DND-41 (cell line): ENCODE data around the gene SAMD9.

Experiments
- ATAC-seq: fragments of 200-7000 bp; cut with Tn5 transposase; 3 replicates; pipeline ENCODE4 v1.9.1; 2021; ENCODE audit warnings: low read depth; ENCODE audit not compliant: insufficient read depth
- DNase-seq: peaks from one replicate; pipeline ENCODE4 v3.0.0-alpha.2; 2020
- H2AFZ ChIP-seq: 2 replicates; pipeline ENCODE4 v1.6.0; 2012; ENCODE audit warnings: low read depth, low read length
- H3K27ac ChIP-seq: 2 replicates; pipeline ENCODE4 v1.5.1; 2012; ENCODE audit warnings: low read length, inconsistent platforms
- H3K27me3 ChIP-seq: fragments of 200-600 bp; sonication (generic); 2 replicates; pipeline ENCODE4 v1.6.0; 2012; ENCODE audit warnings: low read length, mild to moderate bottlenecking, inconsistent platforms; ENCODE audit not compliant: insufficient read depth, poor library complexity
- H3K36me3 ChIP-seq: 2 replicates; pipeline ENCODE4 v1.5.1; 2012; ENCODE audit warnings: low read length, inconsistent platforms; ENCODE audit not compliant: insufficient read depth
- H3K4me1 ChIP-seq: 2 replicates; pipeline ENCODE4 v1.5.1; 2012; ENCODE audit warnings: mild to moderate bottlenecking, low read length; ENCODE audit not compliant: insufficient read depth
- H3K4me2 ChIP-seq: 2 replicates; pipeline ENCODE4 v1.6.0; 2012; ENCODE audit warnings: mild to moderate bottlenecking, moderate library complexity, low read length, inconsistent platforms; ENCODE audit not compliant: insufficient read depth
- H3K4me3 ChIP-seq, 2 experiments: fragments of 200-600 bp in 1 of 2; shearing (Covaris generic) in 1 of 2; 2 replicates each; pipeline ENCODE4 v1.5.1; 2012 to 2016; ENCODE audit warnings: inconsistent platforms in 2 of 2, low read length in 2 of 2, mild to moderate bottlenecking in 2 of 2, low read depth in 1 of 2, moderate library complexity in 1 of 2
- H3K79me2 ChIP-seq: 2 replicates; pipeline ENCODE4 v1.6.0; 2012; ENCODE audit warnings: low read length, inconsistent platforms; ENCODE audit not compliant: insufficient read depth
- H3K9ac ChIP-seq: 2 replicates; pipeline ENCODE4 v1.6.0; 2012; ENCODE audit warnings: low read depth, mild to moderate bottlenecking, inconsistent platforms, low read length, moderate library complexity
- H3K9me3 ChIP-seq: 2 replicates; pipeline ENCODE4 v1.5.1; 2012; ENCODE audit warnings: low read length, moderate library complexity, mild to moderate bottlenecking, inconsistent platforms; ENCODE audit not compliant: insufficient read depth, severe bottlenecking
- H4K20me1 ChIP-seq: 2 replicates; pipeline ENCODE4 v1.6.0; 2012; ENCODE audit warnings: low read length; ENCODE audit not compliant: insufficient read depth
- EZH2 ChIP-seq: IDR thresholded peaks from 3 replicates; pipeline ENCODE4 v1.6.1; 2012; ENCODE audit warnings: borderline replicate concordance, low read depth, mild to moderate bottlenecking, moderate library complexity, low read length, inconsistent platforms; ENCODE audit not compliant: severe bottlenecking
- TF ChIP-seq, protein P1 (sequence below): IDR thresholded peaks from 2 replicates; pipeline ENCODE4 v1.5.1; 2012; ENCODE audit warnings: borderline replicate concordance, low read length, moderate library complexity, mild to moderate bottlenecking; ENCODE audit not compliant: poor library complexity, severe bottlenecking; ENCODE audit errors: extremely low read depth

Gene SAMD9

DNA sequence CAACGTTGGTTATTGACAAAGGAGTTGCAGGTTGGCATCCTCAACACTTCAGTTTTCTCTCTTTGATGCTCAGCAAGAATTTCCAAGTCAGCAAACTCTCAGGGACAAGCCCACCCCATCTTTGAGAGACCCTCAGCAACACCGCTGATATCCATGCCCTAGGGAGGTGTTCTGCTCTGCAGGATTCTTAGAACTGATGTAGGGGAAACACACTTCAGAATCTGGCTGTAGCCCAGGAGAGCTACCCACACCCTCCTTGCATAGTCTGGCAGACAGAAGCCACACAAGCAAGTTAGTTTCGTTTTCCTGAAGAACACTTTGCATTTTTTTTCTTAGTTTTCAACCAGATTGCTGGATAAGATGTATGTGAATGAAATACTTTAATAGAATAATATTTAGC is 29.6 kb upstream of the SAMD9 start:
- peaks cover 26% of the 10 kb centered on the region for H3K36me3 ChIP-seq
- ATAC-seq (peak; percentile 95), DNase-seq (peak; percentile 80)
- H3K27ac ChIP-seq = peak overlapping the region; percentile 81
- no peaks in the 10 kb centered on the region for H4K20me1 ChIP-seq
- peaks cover 22% of the 10 kb centered on the region for H3K79me2 ChIP-seq
- H3K9me3 ChIP-seq = no peaks in the 10 kb centered on the region
- no peaks in the 10 kb centered on the region for H3K27me3 ChIP-seq
- TF ChIP-seq EZH2 = no peak
- H3K4me1 ChIP-seq = peaks cover 27% of the 10 kb centered on the region
- peak overlapping the region; percentile 61 for H3K9ac ChIP-seq
- H3K4me2 ChIP-seq = peak overlapping the region; percentile 88
- peak overlapping the region; percentile 44 to 73 for H3K4me3 ChIP-seq
- H2AFZ ChIP-seq = peak overlapping the region; percentile 81

DNA sequence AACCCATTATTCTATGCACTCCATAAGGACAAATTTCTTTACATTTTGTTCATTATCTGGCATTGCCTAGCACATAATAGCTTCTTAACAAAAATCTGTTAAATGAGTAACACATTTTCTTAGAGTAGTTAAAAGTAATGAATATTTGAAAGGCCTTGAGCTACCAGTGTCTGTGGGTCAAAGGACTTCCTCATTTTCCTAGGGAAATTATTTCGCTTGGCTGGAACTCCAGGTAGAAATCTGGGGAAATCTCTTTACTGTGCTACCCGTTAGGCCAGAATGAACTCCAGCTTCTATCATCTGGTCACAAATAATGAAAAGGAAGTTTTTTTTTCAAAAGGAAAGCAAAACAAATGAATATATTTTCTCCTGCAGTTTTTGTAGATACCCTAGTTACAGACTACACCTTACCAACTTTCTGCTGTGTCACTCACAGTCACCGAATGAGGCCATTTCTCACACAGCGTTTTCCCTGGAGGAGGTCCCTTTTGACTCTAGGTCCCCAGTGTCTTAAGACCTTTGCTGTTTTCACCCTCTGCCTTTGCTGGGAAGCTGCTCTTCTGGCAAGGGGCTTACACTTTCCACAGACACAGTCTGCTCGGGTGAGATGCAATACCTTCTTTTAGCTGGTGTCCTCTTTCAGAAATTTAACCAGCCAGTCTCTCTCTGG is 28.8 kb upstream of the SAMD9 start:
- Histone ChIP-seq H3K27me3 (no peaks in the 10 kb centered on the region), H4K20me1 (no peaks in the 10 kb centered on the region), H3K4me3 (peak overlapping the region; percentile 44 to 73), H2AFZ (peak overlapping the region; percentile 81), H3K4me2 (peak overlapping the region; percentile 88), H3K9ac (peak overlapping the region; percentile 61), H3K27ac (peak overlapping the region; percentile 81), H3K79me2 (peaks cover 22% of the 10 kb centered on the region), H3K36me3 (peaks cover 34% of the 10 kb centered on the region), H3K9me3 (no peaks in the 10 kb centered on the region), H3K4me1 (peaks cover 27% of the 10 kb centered on the region)
- TF ChIP-seq, protein P1, sequence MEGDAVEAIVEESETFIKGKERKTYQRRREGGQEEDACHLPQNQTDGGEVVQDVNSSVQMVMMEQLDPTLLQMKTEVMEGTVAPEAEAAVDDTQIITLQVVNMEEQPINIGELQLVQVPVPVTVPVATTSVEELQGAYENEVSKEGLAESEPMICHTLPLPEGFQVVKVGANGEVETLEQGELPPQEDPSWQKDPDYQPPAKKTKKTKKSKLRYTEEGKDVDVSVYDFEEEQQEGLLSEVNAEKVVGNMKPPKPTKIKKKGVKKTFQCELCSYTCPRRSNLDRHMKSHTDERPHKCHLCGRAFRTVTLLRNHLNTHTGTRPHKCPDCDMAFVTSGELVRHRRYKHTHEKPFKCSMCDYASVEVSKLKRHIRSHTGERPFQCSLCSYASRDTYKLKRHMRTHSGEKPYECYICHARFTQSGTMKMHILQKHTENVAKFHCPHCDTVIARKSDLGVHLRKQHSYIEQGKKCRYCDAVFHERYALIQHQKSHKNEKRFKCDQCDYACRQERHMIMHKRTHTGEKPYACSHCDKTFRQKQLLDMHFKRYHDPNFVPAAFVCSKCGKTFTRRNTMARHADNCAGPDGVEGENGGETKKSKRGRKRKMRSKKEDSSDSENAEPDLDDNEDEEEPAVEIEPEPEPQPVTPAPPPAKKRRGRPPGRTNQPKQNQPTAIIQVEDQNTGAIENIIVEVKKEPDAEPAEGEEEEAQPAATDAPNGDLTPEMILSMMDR = no peak
- TF ChIP-seq EZH2 = no peak
- ATAC-seq = peak; percentile 33
- DNase-seq = peak; percentile 38

DNA sequence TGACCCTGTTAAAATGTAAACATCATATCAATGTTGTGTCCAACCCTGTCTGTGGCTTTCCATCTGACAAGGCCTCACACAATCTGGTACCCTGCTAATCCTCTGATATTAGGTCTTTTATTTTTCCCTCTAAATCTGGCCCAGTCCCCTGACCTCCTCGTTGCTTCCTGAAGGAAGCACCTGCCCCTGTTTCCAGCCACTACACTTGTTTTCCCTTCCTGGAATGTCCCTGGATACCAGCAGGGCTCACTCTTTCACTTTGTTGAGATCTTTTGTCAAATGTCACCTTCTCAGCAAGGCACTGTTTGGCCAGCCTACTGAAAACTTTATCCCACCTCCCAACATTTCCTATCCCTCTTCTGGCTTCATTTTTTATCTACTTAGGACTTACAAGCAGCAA is 28.3 kb upstream of the SAMD9 start:
- TF ChIP-seq EZH2 = no peak
- TF ChIP-seq, protein P1 = no peak
- Histone ChIP-seq H3K27me3 (no peaks in the 10 kb centered on the region), H3K27ac (peak overlapping the region; percentile 81; the same call in 1 of the 2 replicates), H3K4me3 (no peak overlapping the region), H3K4me2 (peak overlapping the region; percentile 88), H3K36me3 (peaks cover 38% of the 10 kb centered on the region), H3K79me2 (peaks cover 22% of the 10 kb centered on the region), H3K4me1 (peaks cover 27% of the 10 kb centered on the region), H4K20me1 (no peaks in the 10 kb centered on the region), H3K9ac (peak overlapping the region; percentile 61; the same call in 1 of the 2 replicates), H2AFZ (no peak overlapping the region), H3K9me3 (no peaks in the 10 kb centered on the region)
- no peak for DNase-seq
- no peak for ATAC-seq

GRCh38 chr7:93145354-93145753 is 27.6 kb upstream of the SAMD9 start:
- H3K4me3 ChIP-seq = no peak overlapping the region
- no peaks in the 10 kb centered on the region for H4K20me1 ChIP-seq
- H3K79me2 ChIP-seq = peaks cover 22% of the 10 kb centered on the region
- H3K27ac ChIP-seq = no peak overlapping the region
- H3K4me1 ChIP-seq = peaks cover 27% of the 10 kb centered on the region
- TF ChIP-seq EZH2 = no peak
- TF ChIP-seq, protein P1 = no peak
- H2AFZ ChIP-seq = no peak overlapping the region
- H3K9me3 ChIP-seq = no peaks in the 10 kb centered on the region
- H3K9ac ChIP-seq = no peak overlapping the region
- no peak for DNase-seq
- ATAC-seq = no peak
- H3K4me2 ChIP-seq = peak overlapping the region; percentile 88; the same call in 1 of the 2 replicates
- no peaks in the 10 kb centered on the region for H3K27me3 ChIP-seq
- peaks cover 44% of the 10 kb centered on the region for H3K36me3 ChIP-seq
